SK-N-SH treated with all-trans-retinoic acid at 6 μM for 48 hours (cell line): ENCODE measurements around the gene PHETA1.

ENCODE experiments used
- ESRRG ChIP-seq: fragments of 250-450 bp; sonication (Bioruptor Pico); IDR thresholded peaks from 2 replicates; pipeline ENCODE4 v1.6.1; 2021; ENCODE audit warnings: mild to moderate bottlenecking
- PATZ1 ChIP-seq: fragments of 250-450 bp; sonication (Bioruptor Pico); IDR thresholded peaks from 2 replicates; pipeline ENCODE4 v1.8.0; 2020; ENCODE audit warnings: mild to moderate bottlenecking, moderate library complexity, borderline replicate concordance
- POU6F1 ChIP-seq: fragments of 250-450 bp; sonication (Bioruptor Pico); IDR thresholded peaks from 2 replicates; pipeline ENCODE4 v1.8.0; 2021; ENCODE audit warnings: low read depth, mild to moderate bottlenecking, moderate library complexity, borderline replicate concordance
- TSHZ2 ChIP-seq: fragments of 250-450 bp; sonication (Bioruptor Pico); IDR thresholded peaks from 2 replicates; pipeline ENCODE4 v1.5.0; 2020; ENCODE audit warnings: mild to moderate bottlenecking, moderate library complexity
- ZFP30 ChIP-seq: fragments of 450-650 bp; formaldehyde crosslinking; IDR thresholded peaks from 2 replicates; pipeline ENCODE4 v1.5.0; 2022; ENCODE audit warnings: mild to moderate bottlenecking, moderate library complexity
- ZNF70 ChIP-seq: fragments of 450-650 bp; formaldehyde crosslinking; IDR thresholded peaks from 2 replicates; pipeline ENCODE4 v1.5.0; 2020; ENCODE audit warnings: mild to moderate bottlenecking, moderate library complexity

GRCh38 chr12:111362687-111363475 lies 6.0 kb downstream of the PHETA1 start:
- TF ChIP-seq PATZ1 (CRISPR knock-in tag) (no peak), ZFP30 (CRISPR knock-in tag) (no peak), TSHZ2 (CRISPR knock-in tag) (no peak), ZNF70 (CRISPR knock-in tag) (no peak), POU6F1 (CRISPR knock-in tag) (no peak), ESRRG (no peak)
